GM23338 (cell line): ENCODE measurements around the gene SLC25A13. TPM values are rescaled to one million over a fixed set of nuclear protein-coding genes. Genes with fewer than 3 reads are reported as not detected.

Source experiments
- ATAC-seq: fragments of 200-7000 bp; cut with Tn5 transposase; 3 replicates; pipeline ENCODE4 v1.9.1; 2020
- DNase-seq: peaks from one replicate; pipeline ENCODE4 v3.0.0-alpha.2; 2015; ENCODE audit warnings: low spot score
- H2AFZ ChIP-seq: fragments of 200-600 bp; sonication (generic); 2 replicates; pipeline ENCODE4 v1.8.0; 2016; ENCODE audit warnings: antibody characterized with exemption, mild to moderate bottlenecking, moderate library complexity
- H3F3A ChIP-seq: fragments of 200-600 bp; sonication (generic); replicated peaks from 2 replicates; pipeline ENCODE4 v1.8.0; 2017; ENCODE audit warnings: antibody characterized with exemption, mixed run types, low read depth
- H3K27ac ChIP-seq: fragments of 200-600 bp; sonication (generic); 2 replicates; pipeline ENCODE4 v1.6.1; 2016; ENCODE audit warnings: low read depth
- H3K27me3 ChIP-seq: fragments of 200-600 bp; sonication (generic); 2 replicates; pipeline ENCODE4 v1.8.0; 2016; ENCODE audit warnings: mild to moderate bottlenecking, mixed run types, moderate library complexity; ENCODE audit not compliant: insufficient read depth
- H3K36me3 ChIP-seq: fragments of 200-600 bp; sonication (generic); 2 replicates; pipeline ENCODE4 v1.8.0; 2016; ENCODE audit warnings: mild to moderate bottlenecking; ENCODE audit not compliant: insufficient read depth
- H3K4me1 ChIP-seq: fragments of 200-600 bp; sonication (generic); 2 replicates; pipeline ENCODE4 v1.8.0; 2016; ENCODE audit warnings: mild to moderate bottlenecking, moderate library complexity; ENCODE audit not compliant: insufficient read depth
- H3K4me2 ChIP-seq: fragments of 200-600 bp; sonication (generic); 2 replicates; pipeline ENCODE4 v1.7.1; 2017; ENCODE audit warnings: mixed run types
- H3K4me3 ChIP-seq: fragments of 200-600 bp; sonication (generic); 2 replicates; pipeline ENCODE4 v1.6.1; 2016; ENCODE audit warnings: mixed run types
- H3K79me2 ChIP-seq: fragments of 200-600 bp; sonication (generic); replicated peaks from 2 replicates; pipeline ENCODE4 v1.8.0; 2017; ENCODE audit warnings: mild to moderate bottlenecking; ENCODE audit not compliant: insufficient read depth
- H3K9me2 ChIP-seq: fragments of 200-600 bp; sonication (generic); 2 replicates; pipeline ENCODE4 v1.8.0; 2017; ENCODE audit not compliant: insufficient read depth
- H4K20me1 ChIP-seq: fragments of 200-600 bp; sonication (generic); replicated peaks from 2 replicates; pipeline ENCODE4 v1.8.0; 2017; ENCODE audit warnings: mild to moderate bottlenecking; ENCODE audit not compliant: insufficient read depth
- H3K27ac Mint-ChIP-seq: 2 replicates; pipeline ENCODE4 v1.8.0; 2020; ENCODE audit warnings: inconsistent platforms, mild to moderate bottlenecking, moderate library complexity, mixed read lengths
- H3K27me3 Mint-ChIP-seq: 3 replicates; pipeline ENCODE4 v1.8.0; 2022; ENCODE audit warnings: low read depth, mild to moderate bottlenecking, moderate library complexity, mixed read lengths, inconsistent platforms; ENCODE audit not compliant: insufficient read depth, poor library complexity
- H3K36me3 Mint-ChIP-seq: 3 replicates; pipeline ENCODE4 v1.8.0; 2021; ENCODE audit warnings: low read depth, mild to moderate bottlenecking, inconsistent platforms, moderate library complexity, mixed read lengths
- H3K4me1 Mint-ChIP-seq: 3 replicates; pipeline ENCODE4 v1.8.0; 2020; ENCODE audit warnings: mild to moderate bottlenecking, inconsistent platforms, mixed read lengths
- H3K4me3 Mint-ChIP-seq: 3 replicates; pipeline ENCODE4 v1.8.0; 2021; ENCODE audit warnings: moderate library complexity, mild to moderate bottlenecking, inconsistent platforms, mixed read lengths
- H3K9me3 Mint-ChIP-seq: 3 replicates; pipeline ENCODE4 v1.8.0; 2020; ENCODE audit warnings: moderate library complexity, mild to moderate bottlenecking, inconsistent platforms, mixed read lengths
- CREB1 ChIP-seq: fragments of 250-450 bp; sonication (Bioruptor Pico); IDR thresholded peaks from 2 replicates; pipeline ENCODE4 v1.5.0; 2020; ENCODE audit warnings: low read depth, mild to moderate bottlenecking, moderate library complexity
- EZH2 ChIP-seq: fragments of 200-600 bp; sonication (generic); IDR thresholded peaks from one replicate; pipeline ENCODE4 v1.8.0; 2017; ENCODE audit warnings: antibody characterized with exemption, mild to moderate bottlenecking, low read depth; ENCODE audit not compliant: unreplicated experiment
- EZH2phosphoT487 ChIP-seq: fragments of 200-600 bp; sonication (generic); IDR thresholded peaks from one replicate; pipeline ENCODE4 v1.8.1; 2018; ENCODE audit warnings: antibody characterized with exemption; ENCODE audit not compliant: unreplicated experiment
- JUNB ChIP-seq: IDR thresholded peaks from one replicate; pipeline ENCODE4 v1.6.1; 2016; ENCODE audit warnings: antibody characterized with exemption; ENCODE audit not compliant: unreplicated experiment
- NANOG ChIP-seq: IDR thresholded peaks from 2 replicates; pipeline ENCODE4 v1.6.1; 2016; ENCODE audit warnings: antibody characterized with exemption, borderline replicate concordance
- POLR2AphosphoS5 ChIP-seq: IDR thresholded peaks from 2 replicates; pipeline ENCODE4 v1.6.1; 2016; ENCODE audit warnings: antibody characterized with exemption, low read depth
- STAT1 ChIP-seq: IDR thresholded peaks from one replicate; pipeline ENCODE4 v1.6.1; 2016; ENCODE audit warnings: antibody characterized with exemption; ENCODE audit not compliant: unreplicated experiment
- ZNF114 ChIP-seq: fragments of 250-450 bp; sonication (Bioruptor Pico); IDR thresholded peaks from 2 replicates; pipeline ENCODE4 v1.5.0; 2020; ENCODE audit warnings: mild to moderate bottlenecking, moderate library complexity
- ZNF331 ChIP-seq: fragments of 250-450 bp; sonication (Bioruptor Pico); IDR thresholded peaks from 2 replicates; pipeline ENCODE4 v1.5.0; 2020; ENCODE audit warnings: low read depth, mild to moderate bottlenecking, moderate library complexity
- polyA plus RNA-seq: library from polyadenylated mRNA; unstranded; fragments of >200 nt; fragmentation: Nextera tagmentation; extraction: Ambion mirVana; gene quantifications from 2 replicates; pipeline ENCODE4 v1.2.1, GENCODE V29; 2016
- total RNA-seq: library from RNA; depleted of rRNA; stranded (reverse); fragments of >200 nt; shearing (Covaris generic); gene quantifications from 2 replicates; pipeline ENCODE4 v1.2.3, GENCODE V29; 2014
- TF ChIP-seq, protein P1 (sequence below): IDR thresholded peaks from one replicate; pipeline ENCODE4 v1.6.1; 2018; ENCODE audit warnings: antibody characterized with exemption; ENCODE audit not compliant: unreplicated experiment
- TF ChIP-seq, protein P2 (sequence below): IDR thresholded peaks from 2 replicates; pipeline ENCODE4 v1.6.1; 2016; ENCODE audit warnings: antibody characterized with exemption
- TF ChIP-seq, protein P3 (sequence below), 2 experiments: fragments of 200-600 bp in 1 of 2; sonication (generic) in 1 of 2; conservative IDR thresholded peaks; 2 replicates each; pipeline versions ENCODE4 v1.5.1 to v1.6.1; 2016 to 2017; ENCODE audit warnings: antibody characterized with exemption in 2 of 2, low read depth in 2 of 2, mild to moderate bottlenecking in 2 of 2, moderate library complexity in 1 of 2

Gene SLC25A13
- total and polyA plus RNA-seq, 2 experiments from 2014 or later: 51.1 to 84.6 TPM

DNA sequence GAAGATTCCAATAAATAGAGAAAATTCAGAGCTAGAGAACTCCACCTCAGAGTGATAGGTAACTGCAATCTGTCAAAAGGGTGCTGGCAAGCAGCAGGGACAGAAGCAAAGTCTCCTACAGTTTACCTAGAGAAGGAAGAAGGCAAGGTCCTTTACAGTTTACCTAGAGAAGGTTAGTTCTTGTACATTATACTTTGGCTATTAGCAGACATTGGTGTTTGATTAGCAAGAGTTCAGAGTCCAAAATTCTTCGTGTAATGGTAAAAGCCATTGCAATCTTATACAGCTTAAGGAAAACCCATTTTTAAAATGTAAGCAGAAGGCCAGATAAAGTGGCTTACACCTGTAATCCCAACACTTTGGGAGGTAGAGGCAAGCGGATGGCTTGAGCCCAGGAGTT is 45.9 kb downstream of the SLC25A13 start:
- Mint-ChIP-seq H3K9me3 (peaks cover 6% of the 10 kb centered on the region; the same call in 1 of the 3 replicates), H3K27me3 (no peaks in the 10 kb centered on the region), H3K27ac (no peak overlapping the region), H3K4me3 (no peak overlapping the region), H3K4me1 (no peaks in the 10 kb centered on the region), H3K36me3 (peaks cover 30% of the 10 kb centered on the region)
- Histone ChIP-seq H3K4me1 (no peaks in the 10 kb centered on the region; the same call in 1 of the 2 replicates), H4K20me1 (peaks cover 17% of the 10 kb centered on the region; the same call in 1 of the 2 replicates), H3K4me3 (no peak overlapping the region), H3K27ac (no peak overlapping the region), H3K36me3 (peaks cover 6% of the 10 kb centered on the region; the same call in 1 of the 2 replicates), H3F3A (no peaks in the 10 kb centered on the region), H2AFZ (no peak overlapping the region), H3K4me2 (no peak overlapping the region), H3K9me2 (no peaks in the 10 kb centered on the region), H3K27me3 (no peaks in the 10 kb centered on the region), H3K79me2 (peaks cover 36% of the 10 kb centered on the region)
- ATAC-seq (no peak), DNase-seq (no peak)
- TF ChIP-seq, protein P1, sequence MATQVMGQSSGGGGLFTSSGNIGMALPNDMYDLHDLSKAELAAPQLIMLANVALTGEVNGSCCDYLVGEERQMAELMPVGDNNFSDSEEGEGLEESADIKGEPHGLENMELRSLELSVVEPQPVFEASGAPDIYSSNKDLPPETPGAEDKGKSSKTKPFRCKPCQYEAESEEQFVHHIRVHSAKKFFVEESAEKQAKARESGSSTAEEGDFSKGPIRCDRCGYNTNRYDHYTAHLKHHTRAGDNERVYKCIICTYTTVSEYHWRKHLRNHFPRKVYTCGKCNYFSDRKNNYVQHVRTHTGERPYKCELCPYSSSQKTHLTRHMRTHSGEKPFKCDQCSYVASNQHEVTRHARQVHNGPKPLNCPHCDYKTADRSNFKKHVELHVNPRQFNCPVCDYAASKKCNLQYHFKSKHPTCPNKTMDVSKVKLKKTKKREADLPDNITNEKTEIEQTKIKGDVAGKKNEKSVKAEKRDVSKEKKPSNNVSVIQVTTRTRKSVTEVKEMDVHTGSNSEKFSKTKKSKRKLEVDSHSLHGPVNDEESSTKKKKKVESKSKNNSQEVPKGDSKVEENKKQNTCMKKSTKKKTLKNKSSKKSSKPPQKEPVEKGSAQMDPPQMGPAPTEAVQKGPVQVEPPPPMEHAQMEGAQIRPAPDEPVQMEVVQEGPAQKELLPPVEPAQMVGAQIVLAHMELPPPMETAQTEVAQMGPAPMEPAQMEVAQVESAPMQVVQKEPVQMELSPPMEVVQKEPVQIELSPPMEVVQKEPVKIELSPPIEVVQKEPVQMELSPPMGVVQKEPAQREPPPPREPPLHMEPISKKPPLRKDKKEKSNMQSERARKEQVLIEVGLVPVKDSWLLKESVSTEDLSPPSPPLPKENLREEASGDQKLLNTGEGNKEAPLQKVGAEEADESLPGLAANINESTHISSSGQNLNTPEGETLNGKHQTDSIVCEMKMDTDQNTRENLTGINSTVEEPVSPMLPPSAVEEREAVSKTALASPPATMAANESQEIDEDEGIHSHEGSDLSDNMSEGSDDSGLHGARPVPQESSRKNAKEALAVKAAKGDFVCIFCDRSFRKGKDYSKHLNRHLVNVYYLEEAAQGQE: no peak
- TF ChIP-seq STAT1: no peak
- no peak for TF ChIP-seq CREB1
- TF ChIP-seq EZH2: no peak
- TF ChIP-seq POLR2AphosphoS5: no peak
- TF ChIP-seq JUNB: no peak
- TF ChIP-seq, protein P2, sequence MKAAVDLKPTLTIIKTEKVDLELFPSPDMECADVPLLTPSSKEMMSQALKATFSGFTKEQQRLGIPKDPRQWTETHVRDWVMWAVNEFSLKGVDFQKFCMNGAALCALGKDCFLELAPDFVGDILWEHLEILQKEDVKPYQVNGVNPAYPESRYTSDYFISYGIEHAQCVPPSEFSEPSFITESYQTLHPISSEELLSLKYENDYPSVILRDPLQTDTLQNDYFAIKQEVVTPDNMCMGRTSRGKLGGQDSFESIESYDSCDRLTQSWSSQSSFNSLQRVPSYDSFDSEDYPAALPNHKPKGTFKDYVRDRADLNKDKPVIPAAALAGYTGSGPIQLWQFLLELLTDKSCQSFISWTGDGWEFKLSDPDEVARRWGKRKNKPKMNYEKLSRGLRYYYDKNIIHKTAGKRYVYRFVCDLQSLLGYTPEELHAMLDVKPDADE: no peak

DNA sequence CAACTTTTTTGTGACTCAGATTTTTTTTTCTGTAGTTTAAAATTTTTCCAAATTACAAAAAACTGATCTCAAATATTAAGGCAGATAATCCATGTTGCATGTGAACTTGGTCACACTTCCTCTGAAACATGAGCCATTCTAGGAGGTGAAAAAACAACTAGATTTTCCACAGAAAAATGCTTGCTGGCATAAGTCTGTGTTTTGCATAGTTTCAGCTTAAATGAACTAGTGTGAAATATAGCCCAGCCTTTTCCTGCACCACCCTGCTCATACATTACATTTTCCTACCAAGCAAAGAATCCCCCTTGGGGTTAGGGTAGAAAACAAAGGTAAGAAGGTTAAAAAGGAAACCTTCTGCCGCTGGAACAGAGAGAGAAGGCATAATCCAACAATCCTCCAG is 48.2 kb downstream of the SLC25A13 start:
- Histone ChIP-seq H4K20me1 (peaks cover 24% of the 10 kb centered on the region; the same call in 1 of the 2 replicates), H3K4me1 (no peaks in the 10 kb centered on the region; the same call in 1 of the 2 replicates), H3K79me2 (peaks cover 29% of the 10 kb centered on the region), H3K4me2 (no peak overlapping the region), H3F3A (no peaks in the 10 kb centered on the region), H3K27me3 (no peaks in the 10 kb centered on the region), H2AFZ (no peak overlapping the region), H3K27ac (no peak overlapping the region), H3K9me2 (no peaks in the 10 kb centered on the region), H3K36me3 (peaks cover 6% of the 10 kb centered on the region; the same call in 1 of the 2 replicates), H3K4me3 (no peak overlapping the region)
- H3K4me3 Mint-ChIP-seq: no peak overlapping the region
- ATAC-seq (no peak), DNase-seq (no peak)
- peaks cover 6% of the 10 kb centered on the region; the same call in 1 of the 3 replicates for H3K9me3 Mint-ChIP-seq
- TF ChIP-seq, protein P3, sequence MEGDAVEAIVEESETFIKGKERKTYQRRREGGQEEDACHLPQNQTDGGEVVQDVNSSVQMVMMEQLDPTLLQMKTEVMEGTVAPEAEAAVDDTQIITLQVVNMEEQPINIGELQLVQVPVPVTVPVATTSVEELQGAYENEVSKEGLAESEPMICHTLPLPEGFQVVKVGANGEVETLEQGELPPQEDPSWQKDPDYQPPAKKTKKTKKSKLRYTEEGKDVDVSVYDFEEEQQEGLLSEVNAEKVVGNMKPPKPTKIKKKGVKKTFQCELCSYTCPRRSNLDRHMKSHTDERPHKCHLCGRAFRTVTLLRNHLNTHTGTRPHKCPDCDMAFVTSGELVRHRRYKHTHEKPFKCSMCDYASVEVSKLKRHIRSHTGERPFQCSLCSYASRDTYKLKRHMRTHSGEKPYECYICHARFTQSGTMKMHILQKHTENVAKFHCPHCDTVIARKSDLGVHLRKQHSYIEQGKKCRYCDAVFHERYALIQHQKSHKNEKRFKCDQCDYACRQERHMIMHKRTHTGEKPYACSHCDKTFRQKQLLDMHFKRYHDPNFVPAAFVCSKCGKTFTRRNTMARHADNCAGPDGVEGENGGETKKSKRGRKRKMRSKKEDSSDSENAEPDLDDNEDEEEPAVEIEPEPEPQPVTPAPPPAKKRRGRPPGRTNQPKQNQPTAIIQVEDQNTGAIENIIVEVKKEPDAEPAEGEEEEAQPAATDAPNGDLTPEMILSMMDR (conservative IDR thresholded peaks at IDR 0.05; ENCODE audit: low read depth in 2 of 2): no peak
- TF ChIP-seq, protein P1: no peak
- TF ChIP-seq CREB1: no peak
- no peak for TF ChIP-seq EZH2
- no peak for TF ChIP-seq STAT1
- TF ChIP-seq, protein P2: no peak
- no peak for TF ChIP-seq ZNF331 (CRISPR knock-in tag)
- TF ChIP-seq NANOG: no peak
- no peak for TF ChIP-seq JUNB
- no peak for TF ChIP-seq POLR2AphosphoS5
- no peak for TF ChIP-seq ZNF114 (CRISPR knock-in tag)
- TF ChIP-seq EZH2phosphoT487: no peak
- no peaks in the 10 kb centered on the region for H3K27me3 Mint-ChIP-seq
- H3K4me1 Mint-ChIP-seq: no peaks in the 10 kb centered on the region
- H3K27ac Mint-ChIP-seq: no peak overlapping the region
- H3K36me3 Mint-ChIP-seq: peaks cover 39% of the 10 kb centered on the region
